ENCODE data around the gene UBE2J2.

UBE2J2 gene

DNA sequence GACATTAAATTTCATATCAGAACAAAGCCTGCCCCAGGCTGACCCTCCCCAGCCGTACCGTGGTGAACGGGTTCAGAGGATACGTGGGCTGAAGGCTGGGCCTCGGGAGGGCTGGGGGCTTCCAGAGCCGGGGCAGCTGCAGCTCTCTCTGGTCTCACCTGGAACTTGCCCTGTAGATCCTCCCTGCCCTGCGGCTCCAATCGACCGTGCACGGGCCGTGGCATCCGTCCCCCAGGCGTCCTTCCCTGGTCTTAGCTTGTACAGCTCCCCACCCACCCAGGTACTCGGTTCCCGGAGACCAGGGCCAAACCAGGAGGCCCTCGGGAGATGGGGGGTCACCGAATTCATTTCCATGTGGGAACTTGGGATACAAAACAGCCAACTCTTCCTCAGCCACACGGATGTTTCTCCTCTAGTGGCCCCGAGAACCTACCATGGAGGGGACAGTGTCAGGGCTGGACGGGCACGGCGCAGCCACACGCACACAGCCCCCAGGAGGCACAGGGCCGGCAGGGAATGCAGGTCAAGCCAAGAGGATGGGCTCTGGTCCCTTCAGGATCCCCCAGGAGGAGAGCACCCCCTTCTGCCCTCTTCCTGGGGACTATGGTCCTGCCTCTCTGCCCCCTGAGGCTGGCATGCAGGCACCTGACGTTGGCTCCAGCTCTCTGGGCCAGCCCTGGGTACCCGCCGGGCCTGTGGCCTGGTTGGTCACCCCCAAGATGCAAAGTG, 38.5 kb downstream of the UBE2J2 start:
- TF ChIP-seq, protein P1, sequence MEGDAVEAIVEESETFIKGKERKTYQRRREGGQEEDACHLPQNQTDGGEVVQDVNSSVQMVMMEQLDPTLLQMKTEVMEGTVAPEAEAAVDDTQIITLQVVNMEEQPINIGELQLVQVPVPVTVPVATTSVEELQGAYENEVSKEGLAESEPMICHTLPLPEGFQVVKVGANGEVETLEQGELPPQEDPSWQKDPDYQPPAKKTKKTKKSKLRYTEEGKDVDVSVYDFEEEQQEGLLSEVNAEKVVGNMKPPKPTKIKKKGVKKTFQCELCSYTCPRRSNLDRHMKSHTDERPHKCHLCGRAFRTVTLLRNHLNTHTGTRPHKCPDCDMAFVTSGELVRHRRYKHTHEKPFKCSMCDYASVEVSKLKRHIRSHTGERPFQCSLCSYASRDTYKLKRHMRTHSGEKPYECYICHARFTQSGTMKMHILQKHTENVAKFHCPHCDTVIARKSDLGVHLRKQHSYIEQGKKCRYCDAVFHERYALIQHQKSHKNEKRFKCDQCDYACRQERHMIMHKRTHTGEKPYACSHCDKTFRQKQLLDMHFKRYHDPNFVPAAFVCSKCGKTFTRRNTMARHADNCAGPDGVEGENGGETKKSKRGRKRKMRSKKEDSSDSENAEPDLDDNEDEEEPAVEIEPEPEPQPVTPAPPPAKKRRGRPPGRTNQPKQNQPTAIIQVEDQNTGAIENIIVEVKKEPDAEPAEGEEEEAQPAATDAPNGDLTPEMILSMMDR (IDR thresholded peaks at IDR 0.05; ENCODE audit: control extremely low read depth, extremely low read depth, low read depth, missing control alignments) = no peak
- no peak for DNase-seq (ENCODE audit: extremely low spot score)
- ChIA-PET POLR2A (interaction anchor here (0.6 kb wide), 1 partner anchor 689 kb away, joined by 3 read pairs; no protein-coding TSS in a partner anchor), CTCF (interaction anchor here (1.2 kb wide), 1 partner anchor 113 kb away, joined by 3 read pairs; no protein-coding TSS in a partner anchor)

DNA sequence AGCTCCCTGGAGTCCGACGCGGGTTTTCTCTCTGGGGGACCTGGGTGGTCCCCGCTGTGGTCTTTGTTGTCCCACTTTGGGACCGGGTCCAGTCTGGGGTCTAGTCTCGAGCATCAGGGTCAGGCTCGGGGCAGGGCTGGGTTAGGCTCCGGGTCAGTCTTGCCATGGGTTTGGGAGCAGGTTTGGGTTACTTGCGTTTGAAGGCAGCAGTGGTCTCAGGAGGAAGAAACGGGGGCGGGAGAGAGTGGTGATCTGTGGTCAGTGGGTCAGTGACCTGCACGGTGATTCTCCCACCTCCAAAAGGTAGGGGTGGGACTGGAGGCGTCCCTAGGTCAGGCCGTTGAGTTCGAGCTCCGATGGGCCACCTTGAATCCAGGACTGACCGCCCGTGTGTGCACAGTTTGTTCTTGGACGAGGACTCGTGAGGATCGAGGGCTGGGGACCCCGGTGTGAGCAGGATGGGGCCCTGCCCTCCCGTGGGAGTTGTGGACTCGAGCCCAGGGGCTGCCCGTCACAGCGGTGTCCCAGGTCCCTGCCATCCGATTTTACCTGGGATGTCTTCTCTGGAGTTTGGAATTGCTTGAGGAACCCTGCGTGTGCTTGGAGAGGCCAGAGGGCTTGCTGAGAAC, 39.4 kb downstream of the UBE2J2 start:
- DNase-seq (ENCODE audit: extremely low spot score) = no peak
- TF ChIP-seq, protein P1 (IDR thresholded peaks at IDR 0.05; ENCODE audit: control extremely low read depth, extremely low read depth, low read depth, missing control alignments) = no peak
- ChIA-PET CTCF (no interaction called here), POLR2A (interaction anchor here (0.6 kb wide), 1 partner anchor 690 kb away, joined by 3 read pairs; no protein-coding TSS in a partner anchor)

DNA sequence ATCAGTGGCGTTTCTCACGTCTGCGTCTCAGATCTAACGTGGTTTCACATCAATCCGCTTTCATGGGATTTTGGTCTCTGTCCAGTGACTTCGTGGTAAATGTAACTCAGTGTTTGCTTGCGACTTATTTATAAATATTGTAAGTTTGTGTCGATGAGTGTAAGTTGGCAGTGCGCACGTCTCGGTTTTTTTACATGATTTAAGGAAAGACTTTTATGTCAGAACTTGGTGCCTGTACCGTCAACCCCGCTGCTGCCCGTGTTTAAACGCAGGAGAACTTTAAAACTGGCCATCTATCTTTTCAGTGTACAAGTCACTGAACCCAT, 40.1 kb downstream of the UBE2J2 start:
- ChIA-PET CTCF (no interaction called here), POLR2A (no interaction called here)
- TF ChIP-seq, protein P1 (IDR thresholded peaks at IDR 0.05; ENCODE audit: control extremely low read depth, extremely low read depth, low read depth, missing control alignments) = no peak

GRCh38 chr1:1232796-1233566, 40.7 kb downstream of the UBE2J2 start:
- CTCF ChIA-PET = interaction anchor here (1.5 kb wide), 1 partner anchor 111 kb away, joined by 3 read pairs; no protein-coding TSS in a partner anchor
- no peak for DNase-seq (ENCODE audit: extremely low spot score)
- TF ChIP-seq, protein P1 (IDR thresholded peaks at IDR 0.05; ENCODE audit: control extremely low read depth, extremely low read depth, low read depth, missing control alignments) = no peak
- POLR2A ChIA-PET = no interaction called here

More for the DNA sequence above, 40.1 kb downstream of the UBE2J2 start:
- DNase-seq (ENCODE audit: extremely low spot score) = no peak

- no peak for DNase-seq (ENCODE audit: extremely low spot score)
- TF ChIP-seq, protein P1 (IDR thresholded peaks at IDR 0.05; ENCODE audit: control extremely low read depth, extremely low read depth, low read depth, missing control alignments) = no peak
- ChIA-PET CTCF (interaction anchor here (1.5 kb wide), 1 partner anchor 110 kb away, joined by 3 read pairs; no protein-coding TSS in a partner anchor), POLR2A (no interaction called here)
Measured at GRCh38 chr1:1232208-1232795, 41.4 kb downstream of the UBE2J2 start, which contains the start of gene B3GALT6. Gene B3GALT6, plus strand, starts transcription at chr1:1232237. Its CDS starts 42 bp downstream, at chr1:1232279.

All from GM10248 (cell line).